Fibroblast of skin of left biceps (primary cell): Measurements from ENCODE around the gene CMTM5.
"Not testable (repeated sequence)": the region's sequence is repeated elsewhere in the genome, so short reads cannot be mapped to it uniquely, and the experiment has no call there.

Experiments
- DNase-seq, 2 experiments: peaks; one replicate each; pipeline ENCODE4 v3.0.0-alpha.2; 2013; ENCODE audit warnings: low read depth in 2 of 2

Gene CMTM5

GRCh38 chr14:23398348-23398747 lies 21.5 kb downstream of the CMTM5 start:
- no peak for DNase-seq

GRCh38 chr14:23399136-23399535 lies 22.3 kb downstream of the CMTM5 start:
- no peak for DNase-seq

GRCh38 chr14:23399591-23399990 lies 22.7 kb downstream of the CMTM5 start:
- DNase-seq, result no peak

- not testable (repeated sequence) for DNase-seq
These were observed 23.8 kb downstream of the CMTM5 start for GRCh38 chr14:23400496-23401149.

- no peak for DNase-seq
These were observed 24.4 kb downstream of the CMTM5 start for GRCh38 chr14:23401291-23401690.

GRCh38 chr14:23402296-23403138 lies 25.7 kb downstream of the CMTM5 start:
- no peak for DNase-seq

GRCh38 chr14:23403139-23403438 lies 26.2 kb downstream of the CMTM5 start:
- DNase-seq, result no peak

GRCh38 chr14:23403908-23404307 lies 27.1 kb downstream of the CMTM5 start:
- no peak for DNase-seq

GRCh38 chr14:23404331-23404900 lies 27.6 kb downstream of the CMTM5 start:
- DNase-seq, result no peak

- no peak for DNase-seq
These were observed 28.2 kb downstream of the CMTM5 start for GRCh38 chr14:23405096-23405495.

GRCh38 chr14:23405516-23406025 lies 28.7 kb downstream of the CMTM5 start:
- DNase-seq, result no peak

GRCh38 chr14:23406244-23406643 lies 29.4 kb downstream of the CMTM5 start:
- DNase-seq, result no peak

- no peak for DNase-seq
These were observed 30.0 kb downstream of the CMTM5 start for GRCh38 chr14:23406725-23407355.

GRCh38 chr14:23407516-23408306 lies 30.9 kb downstream of the CMTM5 start, which contains the start of gene MYH6:
TSS of gene MYH6 (minus strand) at chr14:23408273. CDS start at chr14:23407223, 1,050 bp downstream.
- no peak for DNase-seq

GRCh38 chr14:23408307-23408630 lies 31.4 kb downstream of the CMTM5 start:
- no peak for DNase-seq

GRCh38 chr14:23409475-23409874 lies 32.6 kb downstream of the CMTM5 start:
- DNase-seq, result no peak

GRCh38 chr14:23409966-23410635 lies 33.3 kb downstream of the CMTM5 start:
- DNase-seq, result no peak

- no peak for DNase-seq
These were observed 35.0 kb downstream of the CMTM5 start for GRCh38 chr14:23411563-23412525.

- no peak for DNase-seq
These were observed 36.8 kb downstream of the CMTM5 start for GRCh38 chr14:23413681-23414080.

- DNase-seq, result no peak
These were observed 37.4 kb downstream of the CMTM5 start for GRCh38 chr14:23414254-23414653.
